GM12878 (cell line): ENCODE results near the gene AP5B1.

Experiments used
- CTCF ChIP-seq, 3 experiments: IDR thresholded peaks in 2 of 3; conservative IDR thresholded peaks in 1 of 3; 2 replicates each; pipeline ENCODE4 v1.5.1; 2011; ENCODE audit warnings: low read depth in 3 of 3, low read length in 3 of 3, mild to moderate bottlenecking in 3 of 3, control low read depth in 2 of 3, moderate library complexity in 2 of 3, inconsistent platforms in 1 of 3, mixed read lengths in 1 of 3; ENCODE audit not compliant: control insufficient read depth in 2 of 3, insufficient read depth in 1 of 3; ENCODE audit errors: extremely low read depth in 1 of 3
- NRF1 ChIP-seq: conservative IDR thresholded peaks from 2 replicates; pipeline ENCODE4 v1.6.1; 2011; ENCODE audit warnings: mild to moderate bottlenecking, low read depth, low read length, improper control_type of control experiment

GRCh38 chr11:65817312-65817834 lies 36.6 kb upstream of the AP5B1 start:
- TF ChIP-seq CTCF (IDR thresholded peaks at IDR 0.05 in 2 of 3, conservative IDR thresholded peaks at IDR 0.05 in 1 of 3; ENCODE audit: control insufficient read depth in 2 of 3, extremely low read depth in 1 of 3, insufficient read depth in 1 of 3, low read depth in 3 of 3, low read length in 3 of 3) (no peak), NRF1 (no peak)
